AG09309 (cell line): Measurements from ENCODE around the gene DDX20.

Experiments used
- DNase-seq: peaks from one replicate; pipeline ENCODE4 v3.0.0-alpha.2; 2010; ENCODE audit warnings: low read depth
- H3K4me3 ChIP-seq: 2 replicates; pipeline ENCODE4 v1.5.1; 2011; ENCODE audit warnings: mild to moderate bottlenecking, low read depth, low read length, moderate library complexity; ENCODE audit not compliant: control insufficient read depth
- CTCF ChIP-seq: IDR thresholded peaks from 2 replicates; pipeline ENCODE4 v1.5.1; 2011; ENCODE audit warnings: mild to moderate bottlenecking, low read depth, low read length, inconsistent platforms; ENCODE audit not compliant: insufficient read depth, control insufficient read depth; ENCODE audit errors: missing control alignments

Gene DDX20

GRCh38 chr1:111814305-111814628 is 58.6 kb downstream of the DDX20 start:
- H3K4me3 ChIP-seq, result no peak overlapping the region
- no peak for DNase-seq
- no peak for TF ChIP-seq CTCF

- no peak overlapping the region for H3K4me3 ChIP-seq
Measured at GRCh38 chr1:111814642-111815041, 58.9 kb downstream of the DDX20 start.

More at GRCh38 chr1:111814642-111815041, 58.9 kb downstream of the DDX20 start:
- TF ChIP-seq CTCF, result no peak
- no peak for DNase-seq
